SK-N-SH (cell line): Measurements from ENCODE around the gene ABHD17C. TPM values are rescaled to one million over a fixed set of nuclear protein-coding genes. Genes with fewer than 3 reads are reported as not detected.
"Not testable (repeated sequence)": the region's sequence is repeated elsewhere in the genome, so short reads cannot be mapped to it uniquely, and the experiment has no call there.

ENCODE experiments used
- CTCF ChIA-PET: fragments of 300-600, 350-600 bp; formaldehyde crosslinking; extraction: SDS; loops from one replicate; lab custom pipeline; 2021; lab: Yijun Ruan, JAX
- POLR2A ChIA-PET: fragments of 350-600 bp; sonication (Branson Sonifier 250); formaldehyde crosslinking; extraction: SDS; loops from one replicate; lab custom pipeline; 2020; ENCODE audit warnings: antibody characterized with exemption, inconsistent platforms; lab: Yijun Ruan, JAX
- DNase-seq: peaks from one replicate; pipeline ENCODE4 v3.0.0; 2012
- H2AFZ ChIP-seq: fragments of 200-600 bp; sonication (generic); 2 replicates; pipeline ENCODE4 v1.8.1; 2016; ENCODE audit warnings: antibody characterized with exemption, mild to moderate bottlenecking, low read depth
- H3F3A ChIP-seq: fragments of 200-600 bp; sonication (generic); replicated peaks from 2 replicates; pipeline ENCODE3; 2016; ENCODE audit warnings: antibody characterized with exemption, mild to moderate bottlenecking; ENCODE audit not compliant: insufficient read depth
- H3K27ac ChIP-seq, 2 experiments: fragments of 200-500 bp in 1 of 2; fragments of 200-600 bp in 1 of 2; sonication (Bioruptor generic) in 1 of 2; sonication (generic), shearing (Covaris generic) in 1 of 2; 2 replicates each; pipeline versions ENCODE4 v1.5.1 to v1.6.1; 2014 to 2016; ENCODE audit warnings: low read depth in 2 of 2, inconsistent platforms in 1 of 2, low read length in 1 of 2, mild to moderate bottlenecking in 1 of 2, mixed read lengths in 1 of 2
- H3K27me3 ChIP-seq: fragments of 200-600 bp; sonication (generic), shearing (Covaris generic); 2 replicates; pipeline ENCODE4 v1.6.1; 2016; ENCODE audit warnings: mixed run types; ENCODE audit not compliant: insufficient read depth
- H3K36me3 ChIP-seq, 2 experiments: fragments of 200-500 bp in 1 of 2; fragments of 200-600 bp in 1 of 2; sonication (Bioruptor generic) in 1 of 2; sonication (generic) in 1 of 2; replicated peaks in 1 of 2; 2 replicates each; pipeline versions ENCODE3 to v1.5.1; 2014 to 2016; ENCODE audit warnings: low read length in 1 of 2, mild to moderate bottlenecking in 1 of 2; ENCODE audit not compliant: insufficient read depth in 2 of 2, control insufficient read depth in 1 of 2
- H3K4me1 ChIP-seq, 2 experiments: fragments of 200-500 bp in 1 of 2; fragments of 200-600 bp in 1 of 2; sonication (Bioruptor generic) in 1 of 2; sonication (generic), shearing (Covaris generic) in 1 of 2; 2 replicates each; pipeline versions ENCODE4 v1.5.1 to v1.6.1; 2014 to 2016; ENCODE audit warnings: low read depth in 1 of 2, low read length in 1 of 2, mixed run types in 1 of 2; ENCODE audit not compliant: insufficient read depth in 2 of 2, control insufficient read depth in 1 of 2
- H3K4me2 ChIP-seq: fragments of 200-600 bp; sonication (generic), shearing (Covaris generic); 2 replicates; pipeline ENCODE4 v1.6.1; 2017; ENCODE audit warnings: mixed run types
- H3K4me3 ChIP-seq, 2 experiments: fragments of 200-500 bp in 1 of 2; fragments of 200-600 bp in 1 of 2; sonication (Bioruptor generic) in 1 of 2; sonication (generic), shearing (Covaris generic) in 1 of 2; 2 replicates each; pipeline versions ENCODE4 v1.5.1 to v1.8.1; 2014 to 2016; ENCODE audit warnings: low read depth in 2 of 2, inconsistent platforms in 1 of 2, low read length in 1 of 2, mild to moderate bottlenecking in 1 of 2, mixed read lengths in 1 of 2, moderate library complexity in 1 of 2
- H3K79me2 ChIP-seq: fragments of 200-600 bp; sonication (generic); 2 replicates; pipeline ENCODE4 v1.8.1; 2017; ENCODE audit warnings: mild to moderate bottlenecking; ENCODE audit not compliant: insufficient read depth
- H3K9ac ChIP-seq: fragments of 200-600 bp; sonication (generic); 2 replicates; pipeline ENCODE4 v1.6.1; 2017; ENCODE audit warnings: mixed run types
- H3K9me2 ChIP-seq: fragments of 200-600 bp; sonication (generic); 2 replicates; pipeline ENCODE4 v1.6.1; 2017; ENCODE audit warnings: mixed run types
- H3K9me3 ChIP-seq: fragments of 200-600 bp; sonication (generic); 2 replicates; pipeline ENCODE4 v1.6.1; 2017; ENCODE audit warnings: mixed run types, mild to moderate bottlenecking, moderate library complexity
- H4K20me1 ChIP-seq: fragments of 200-600 bp; sonication (generic); 2 replicates; pipeline ENCODE4 v1.6.1; 2017; ENCODE audit warnings: mild to moderate bottlenecking, mixed run types; ENCODE audit not compliant: insufficient read depth
- CHD2 ChIP-seq: fragments of 150-350 bp; IDR thresholded peaks from 2 replicates; pipeline ENCODE4 v1.6.1; 2018; ENCODE audit warnings: low read length; ENCODE audit not compliant: partially characterized antibody
- EZH2phosphoT487 ChIP-seq: fragments of 200-600 bp; sonication (generic); IDR thresholded peaks from 2 replicates; pipeline ENCODE4 v1.6.1; 2017; ENCODE audit warnings: low read depth, mixed run types, mild to moderate bottlenecking, antibody characterized with exemption, moderate library complexity, borderline replicate concordance
- FOXJ3 ChIP-seq: sonication (generic); formaldehyde crosslinking; IDR thresholded peaks from 2 replicates; pipeline ENCODE4 v1.5.1; 2020; ENCODE audit warnings: mild to moderate bottlenecking, missing genetic modification reagents
- GATA2 ChIP-seq: sonication (generic); formaldehyde crosslinking; IDR thresholded peaks from 2 replicates; pipeline ENCODE4 v1.5.0; 2020; ENCODE audit warnings: mild to moderate bottlenecking, missing genetic modification reagents
- MEF2A ChIP-seq: IDR thresholded peaks from 2 replicates; pipeline ENCODE4 v1.4.0; 2012; ENCODE audit warnings: low read depth, borderline replicate concordance
- NFIC ChIP-seq: IDR thresholded peaks from 2 replicates; pipeline ENCODE4 v1.4.0; 2012; ENCODE audit warnings: borderline replicate concordance
- TCF12 ChIP-seq: IDR thresholded peaks from 2 replicates; pipeline ENCODE4 v1.4.0; 2012
- WGBS: methylation state at CpG from one replicate; pipeline ENCODE4 v1.1.6; 2017; ENCODE audit warnings: low lambda C conversion rate; 5-methylcytosine and 5-hydroxymethylcytosine counted together
- polyA plus RNA-seq, 3 experiments: library from polyadenylated mRNA; depleted of rRNA; stranded (reverse); fragments of >200 nt; gene quantifications; 2 replicates each; pipeline ENCODE4 v1.2.3, GENCODE V29; 2012
- TF ChIP-seq, protein P1 (sequence below): fragments of 150-350 bp; IDR thresholded peaks from 2 replicates; pipeline ENCODE4 v1.6.1; 2017; ENCODE audit warnings: antibody characterized with exemption, low read length, low read depth, borderline replicate concordance
- TF ChIP-seq, protein P2 (sequence below): IDR thresholded peaks from 2 replicates; pipeline ENCODE4 v1.4.0; 2012; ENCODE audit warnings: low read depth, borderline replicate concordance
- TF ChIP-seq, protein P3 (sequence below): fragments of 200-600 bp; sonication (generic); IDR thresholded peaks from 2 replicates; pipeline ENCODE4 v1.6.1; 2017; ENCODE audit warnings: antibody characterized with exemption, mild to moderate bottlenecking, moderate library complexity

The ABHD17C gene
- polyA plus RNA-seq, 1 of the 3 experiments (the other 2 are of a cell fraction): 11.7 TPM

DNA sequence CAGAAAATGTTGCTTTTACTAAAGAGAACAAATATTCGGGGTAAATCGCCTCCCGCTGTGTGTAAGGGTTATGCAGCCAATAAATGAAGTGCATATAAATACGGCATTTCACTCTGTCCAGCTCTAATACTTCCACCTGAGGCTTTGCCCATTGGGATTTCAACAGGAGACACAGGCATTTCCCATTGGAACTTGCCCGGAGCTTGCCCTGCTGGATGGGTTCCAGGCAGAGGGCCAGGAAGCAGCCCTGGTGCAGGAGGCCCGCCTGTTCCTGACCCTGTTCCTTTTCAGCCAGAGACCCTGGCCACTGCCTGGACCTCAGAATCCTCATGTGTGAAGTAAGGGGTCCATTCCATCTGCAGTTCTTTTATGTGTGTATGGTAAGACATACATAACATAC is 66.6 kb downstream of the ABHD17C start:
- H3K4me3 ChIP-seq: no peak overlapping the region
- WGBS: 93% methylated on average over 5 of the region's 6 CpGs

DNA sequence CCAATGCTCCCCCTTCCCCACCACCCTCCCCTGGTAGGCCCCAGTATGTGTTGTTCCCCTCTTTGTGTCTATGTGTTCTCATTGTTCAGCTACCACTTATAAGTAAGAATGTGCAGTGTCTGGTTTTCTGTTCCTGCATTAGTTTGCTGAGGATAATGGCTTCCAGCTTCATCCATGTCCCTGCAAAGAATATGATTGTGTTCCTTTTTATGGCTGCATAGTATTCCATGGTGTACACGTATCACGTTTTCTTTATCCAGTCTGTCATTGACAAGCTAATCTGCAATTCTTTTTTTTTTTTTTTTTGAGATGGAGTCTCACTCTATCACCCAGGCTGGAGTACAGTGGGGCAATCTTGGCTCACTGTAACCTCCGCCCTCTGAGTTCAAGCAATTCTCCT is 68.1 kb downstream of the ABHD17C start:
- H3K27me3 ChIP-seq, H3K4me1 ChIP-seq, H3K4me2 ChIP-seq, H3K9me2 ChIP-seq, POLR2A ChIA-PET, H2AFZ ChIP-seq, H3K27ac ChIP-seq, H3K9ac ChIP-seq, H3K9me3 ChIP-seq, H3K79me2 ChIP-seq, H4K20me1 ChIP-seq, H3K36me3 ChIP-seq, H3K4me3 ChIP-seq, H3F3A ChIP-seq, DNase-seq: not testable (repeated sequence)
- CTCF ChIA-PET: interaction anchor here (1.0 to 3.9 kb wide), 5 partner anchors 13 to 307 kb away, joined by 3 to 15 read pairs (median 6); partner anchors contain the start of gene CEMIP
- 94% methylated on average over 3 of the region's 3 CpGs for WGBS

More for the DNA sequence above, 66.6 kb downstream of the ABHD17C start:
- no peaks in the 10 kb centered on the region for H3F3A ChIP-seq
- no peak for DNase-seq
- no peaks in the 10 kb centered on the region for H3K79me2 ChIP-seq
- H3K9me3 ChIP-seq: no peaks in the 10 kb centered on the region
- no peaks in the 10 kb centered on the region for H3K4me1 ChIP-seq
- ChIA-PET CTCF (interaction anchor here (2.2 to 3.9 kb wide), 2 partner anchors 14 to 194 kb away, joined by 9 to 15 read pairs; no protein-coding TSS in a partner anchor), POLR2A (no interaction called here)
- no peaks in the 10 kb centered on the region for H3K27me3 ChIP-seq
- H3K9ac ChIP-seq: no peak overlapping the region
- H2AFZ ChIP-seq: no peak overlapping the region
- no peak overlapping the region for H3K4me2 ChIP-seq
- H3K36me3 ChIP-seq: no peaks in the 10 kb centered on the region
- H4K20me1 ChIP-seq: no peaks in the 10 kb centered on the region
- TF ChIP-seq EZH2phosphoT487: no peak
- no peak for TF ChIP-seq CHD2
- TF ChIP-seq, protein P1, sequence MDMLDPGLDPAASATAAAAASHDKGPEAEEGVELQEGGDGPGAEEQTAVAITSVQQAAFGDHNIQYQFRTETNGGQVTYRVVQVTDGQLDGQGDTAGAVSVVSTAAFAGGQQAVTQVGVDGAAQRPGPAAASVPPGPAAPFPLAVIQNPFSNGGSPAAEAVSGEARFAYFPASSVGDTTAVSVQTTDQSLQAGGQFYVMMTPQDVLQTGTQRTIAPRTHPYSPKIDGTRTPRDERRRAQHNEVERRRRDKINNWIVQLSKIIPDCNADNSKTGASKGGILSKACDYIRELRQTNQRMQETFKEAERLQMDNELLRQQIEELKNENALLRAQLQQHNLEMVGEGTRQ: no peak
- no peak for TF ChIP-seq GATA2 (CRISPR knock-in tag)
- TF ChIP-seq, protein P2, sequence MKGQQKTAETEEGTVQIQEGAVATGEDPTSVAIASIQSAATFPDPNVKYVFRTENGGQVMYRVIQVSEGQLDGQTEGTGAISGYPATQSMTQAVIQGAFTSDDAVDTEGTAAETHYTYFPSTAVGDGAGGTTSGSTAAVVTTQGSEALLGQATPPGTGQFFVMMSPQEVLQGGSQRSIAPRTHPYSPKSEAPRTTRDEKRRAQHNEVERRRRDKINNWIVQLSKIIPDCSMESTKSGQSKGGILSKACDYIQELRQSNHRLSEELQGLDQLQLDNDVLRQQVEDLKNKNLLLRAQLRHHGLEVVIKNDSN: no peak
- no peak for TF ChIP-seq TCF12
- TF ChIP-seq NFIC: no peak
- TF ChIP-seq, protein P3, sequence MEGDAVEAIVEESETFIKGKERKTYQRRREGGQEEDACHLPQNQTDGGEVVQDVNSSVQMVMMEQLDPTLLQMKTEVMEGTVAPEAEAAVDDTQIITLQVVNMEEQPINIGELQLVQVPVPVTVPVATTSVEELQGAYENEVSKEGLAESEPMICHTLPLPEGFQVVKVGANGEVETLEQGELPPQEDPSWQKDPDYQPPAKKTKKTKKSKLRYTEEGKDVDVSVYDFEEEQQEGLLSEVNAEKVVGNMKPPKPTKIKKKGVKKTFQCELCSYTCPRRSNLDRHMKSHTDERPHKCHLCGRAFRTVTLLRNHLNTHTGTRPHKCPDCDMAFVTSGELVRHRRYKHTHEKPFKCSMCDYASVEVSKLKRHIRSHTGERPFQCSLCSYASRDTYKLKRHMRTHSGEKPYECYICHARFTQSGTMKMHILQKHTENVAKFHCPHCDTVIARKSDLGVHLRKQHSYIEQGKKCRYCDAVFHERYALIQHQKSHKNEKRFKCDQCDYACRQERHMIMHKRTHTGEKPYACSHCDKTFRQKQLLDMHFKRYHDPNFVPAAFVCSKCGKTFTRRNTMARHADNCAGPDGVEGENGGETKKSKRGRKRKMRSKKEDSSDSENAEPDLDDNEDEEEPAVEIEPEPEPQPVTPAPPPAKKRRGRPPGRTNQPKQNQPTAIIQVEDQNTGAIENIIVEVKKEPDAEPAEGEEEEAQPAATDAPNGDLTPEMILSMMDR: no peak
- no peak for TF ChIP-seq MEF2A
- no peak for TF ChIP-seq FOXJ3 (CRISPR knock-in tag)
- H3K9me2 ChIP-seq: no peaks in the 10 kb centered on the region
- H3K27ac ChIP-seq: no peak overlapping the region
